ENCODE measurements around the gene SLC30A2.

The SLC30A2 gene

GRCh38 chr1:25993197-25993951, 52.5 kb downstream of the SLC30A2 start:
- TF ChIP-seq CTCF (IDR thresholded peaks at IDR 0.05; ENCODE audit: insufficient read depth, low read depth, low read length, missing control alignments): no peak
- DNase-seq (ENCODE audit: low read depth): no peak
- H3K4me3 ChIP-seq (ENCODE audit: low read depth, low read length): no peak overlapping the region

GRCh38 chr1:25992689-25993171, 53.2 kb downstream of the SLC30A2 start:
- H3K4me3 ChIP-seq (ENCODE audit: low read depth, low read length): no peak overlapping the region
- no peak for DNase-seq (ENCODE audit: low read depth)
- no peak for TF ChIP-seq CTCF (IDR thresholded peaks at IDR 0.05; ENCODE audit: insufficient read depth, low read depth, low read length, missing control alignments)

GRCh38 chr1:25991937-25992688, 53.8 kb downstream of the SLC30A2 start:
- no peak for DNase-seq (ENCODE audit: low read depth)
- TF ChIP-seq CTCF (IDR thresholded peaks at IDR 0.05; ENCODE audit: insufficient read depth, low read depth, low read length, missing control alignments): no peak

GRCh38 chr1:25990702-25991395, 55.1 kb downstream of the SLC30A2 start:
- no peak overlapping the region for H3K4me3 ChIP-seq (ENCODE audit: low read depth, low read length)
- DNase-seq (ENCODE audit: low read depth): no peak
- no peak for TF ChIP-seq CTCF (IDR thresholded peaks at IDR 0.05; ENCODE audit: insufficient read depth, low read depth, low read length, missing control alignments)

More at GRCh38 chr1:25991937-25992688, 53.8 kb downstream of the SLC30A2 start:
- H3K4me3 ChIP-seq (ENCODE audit: low read depth, low read length): no peak overlapping the region

GRCh38 chr1:25990251-25990650, 55.7 kb downstream of the SLC30A2 start:
- H3K4me3 ChIP-seq (ENCODE audit: low read depth, low read length): no peak overlapping the region
- DNase-seq (ENCODE audit: low read depth): no peak
- TF ChIP-seq CTCF (IDR thresholded peaks at IDR 0.05; ENCODE audit: insufficient read depth, low read depth, low read length, missing control alignments): no peak

- TF ChIP-seq CTCF (IDR thresholded peaks at IDR 0.05; ENCODE audit: insufficient read depth, low read depth, low read length, missing control alignments): no peak
- no peak for DNase-seq (ENCODE audit: low read depth)
- no peak overlapping the region for H3K4me3 ChIP-seq (ENCODE audit: low read depth, low read length)
These were observed 56.3 kb downstream of the SLC30A2 start for GRCh38 chr1:25989440-25990234.
